Lower leg skin (tissue), 3 donors: ENCODE measurements around the gene CIBAR2.

Experiments used
- POLR2A ChIP-seq, 2 donors: fragments of 450-650 bp; IDR thresholded peaks; one replicate each; pipeline ENCODE4 v1.6.1; 2016 to 2017; ENCODE audit warnings: antibody characterized with exemption in 2 of 2, mild to moderate bottlenecking in 1 of 2, moderate library complexity in 1 of 2
- TF ChIP-seq, protein P1 (sequence below), 3 donors: fragments of 450-650 bp; IDR thresholded peaks; one replicate each; pipeline ENCODE4 v1.5.1; 2016; ENCODE audit warnings: antibody characterized with exemption in 3 of 3, mild to moderate bottlenecking in 3 of 3, moderate library complexity in 2 of 3

DNA sequence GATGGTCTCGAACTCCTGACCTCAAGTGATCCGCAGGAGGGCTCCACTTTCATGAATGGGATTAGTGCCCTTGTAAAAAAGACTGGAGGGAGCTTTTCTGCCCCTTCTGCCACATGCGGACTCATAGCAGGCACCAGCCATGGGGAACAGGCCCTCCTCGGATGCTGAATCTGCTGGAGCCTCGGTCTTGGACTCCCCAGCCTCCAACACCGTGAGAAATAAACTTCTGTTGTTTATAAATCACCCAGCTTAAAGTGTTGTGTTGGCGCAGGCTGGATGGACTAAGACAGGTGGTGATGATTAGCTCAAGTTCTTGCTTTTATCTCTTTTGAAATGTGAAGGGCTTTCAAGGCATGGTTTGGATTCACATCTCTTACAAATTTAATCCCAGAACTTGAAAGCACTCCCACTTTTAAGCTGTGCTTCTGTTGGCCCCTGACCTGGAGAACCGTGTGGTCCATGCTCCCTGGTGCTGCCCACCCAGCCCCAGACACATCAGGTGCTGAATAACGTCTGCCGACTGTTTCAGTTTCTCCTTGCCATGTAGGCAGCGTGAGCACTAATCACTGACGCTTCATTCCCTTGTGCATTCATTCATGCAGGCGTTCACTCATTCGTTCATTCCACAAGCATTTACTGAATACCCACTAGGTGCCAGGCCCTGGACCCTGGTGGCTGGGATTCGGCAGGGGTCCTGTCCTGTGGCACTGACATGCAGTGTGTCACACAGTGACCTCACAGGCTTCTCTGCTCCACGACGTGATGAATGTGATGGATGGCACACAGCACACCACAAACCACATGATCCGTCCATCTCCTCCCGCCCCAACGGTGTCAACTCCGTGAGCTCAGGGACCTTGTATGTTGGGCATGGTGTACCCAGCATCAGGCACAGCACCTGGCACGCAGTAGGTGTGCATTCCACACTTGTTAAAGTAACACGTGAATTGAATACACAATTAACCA is 8.9 kb downstream of the CIBAR2 start:
- TF ChIP-seq, protein P1, sequence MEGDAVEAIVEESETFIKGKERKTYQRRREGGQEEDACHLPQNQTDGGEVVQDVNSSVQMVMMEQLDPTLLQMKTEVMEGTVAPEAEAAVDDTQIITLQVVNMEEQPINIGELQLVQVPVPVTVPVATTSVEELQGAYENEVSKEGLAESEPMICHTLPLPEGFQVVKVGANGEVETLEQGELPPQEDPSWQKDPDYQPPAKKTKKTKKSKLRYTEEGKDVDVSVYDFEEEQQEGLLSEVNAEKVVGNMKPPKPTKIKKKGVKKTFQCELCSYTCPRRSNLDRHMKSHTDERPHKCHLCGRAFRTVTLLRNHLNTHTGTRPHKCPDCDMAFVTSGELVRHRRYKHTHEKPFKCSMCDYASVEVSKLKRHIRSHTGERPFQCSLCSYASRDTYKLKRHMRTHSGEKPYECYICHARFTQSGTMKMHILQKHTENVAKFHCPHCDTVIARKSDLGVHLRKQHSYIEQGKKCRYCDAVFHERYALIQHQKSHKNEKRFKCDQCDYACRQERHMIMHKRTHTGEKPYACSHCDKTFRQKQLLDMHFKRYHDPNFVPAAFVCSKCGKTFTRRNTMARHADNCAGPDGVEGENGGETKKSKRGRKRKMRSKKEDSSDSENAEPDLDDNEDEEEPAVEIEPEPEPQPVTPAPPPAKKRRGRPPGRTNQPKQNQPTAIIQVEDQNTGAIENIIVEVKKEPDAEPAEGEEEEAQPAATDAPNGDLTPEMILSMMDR (IDR thresholded peaks at IDR 0.05) = no peak
- no peak for TF ChIP-seq POLR2A (IDR thresholded peaks at IDR 0.05)
